Measurements from ENCODE around the gene TLK1. TPM values are rescaled to one million over a fixed set of nuclear protein-coding genes. Genes with fewer than 3 reads are reported as not detected.

Gene TLK1
- total and polyA plus RNA-seq, 9 of the 15 experiments (the other 6 are each of a cell fraction or from before 2014, with no cell fraction given) = 20.2 to 101 (median 40.5) TPM

- peak; percentile 42; the same call in 1 of the 2 replicates for TF ChIP-seq STAT6 (CRISPR knock-in tag; IDR thresholded peaks at IDR 0.05)
- TF ChIP-seq ATF4 (CRISPR knock-in tag; IDR thresholded peaks at IDR 0.05) = peak; percentile 43; the same call in 1 of the 2 replicates
- no peak for TF ChIP-seq ATF1 (CRISPR knock-in tag; IDR thresholded peaks at IDR 0.05)
- peak; percentile 73 for TF ChIP-seq ATF1 (tag; IDR thresholded peaks at IDR 0.05)
- TF ChIP-seq XRCC5 (IDR thresholded peaks at IDR 0.05; ENCODE audit: low read depth, low read length) = peak; percentile 61; the same call in 1 of the 2 replicates
- peak; percentile 77 for TF ChIP-seq POLR2A (conservative IDR thresholded peaks at IDR 0.05)
- peak; percentile 53; the same call in 1 of the 2 replicates for TF ChIP-seq NR2C2 (CRISPR knock-in tag; IDR thresholded peaks at IDR 0.05)
- TF ChIP-seq NR2C2 (tag; IDR thresholded peaks at IDR 0.05) = peak; percentile 51
- no peak for TF ChIP-seq STAT5A (IDR thresholded peaks at IDR 0.05; ENCODE audit: borderline replicate concordance, low read length)
- no peak; a peak in 1 of 4 replicates for TF ChIP-seq TEAD1 (CRISPR knock-in tag; IDR thresholded peaks at IDR 0.05)
- TF ChIP-seq ZBTB9 (CRISPR knock-in tag; IDR thresholded peaks at IDR 0.05) = 0 out of 2 replicates have a peak, but pooled peaks have one; percentile 22
- peak; percentile 95 for TF ChIP-seq REST (IDR thresholded peaks at IDR 0.05; ENCODE audit: borderline replicate concordance)
- TF ChIP-seq REST (CRISPR knock-in tag; IDR thresholded peaks at IDR 0.05; ENCODE audit: low read depth) = peak; percentile 55
- TF ChIP-seq GATAD2B (IDR thresholded peaks at IDR 0.05; ENCODE audit: borderline replicate concordance) = peak; percentile 97
- TF ChIP-seq HDAC3 (IDR thresholded peaks at IDR 0.05; ENCODE audit: borderline replicate concordance, partially characterized antibody) = no peak
Measured at GRCh38 chr2:170973492-170974303, 187.0 kb downstream of the TLK1 start (continued).

Data from K562 (cell line).